ENCODE data around the gene HECW1. TPM values are rescaled to one million over a fixed set of nuclear protein-coding genes. Genes with fewer than 3 reads are reported as not detected.
A peak's percentile ranks its signal among the peaks of the same experiment; 100 is the strongest.

HECW1 gene
- total and polyA plus RNA-seq, 2 of the 13 experiments (the other 11 are each of a cell fraction or from before 2014, with no cell fraction given), result not detected

- TF ChIP-seq ZNF281 (CRISPR knock-in tag; IDR thresholded peaks at IDR 0.05; ENCODE audit: borderline replicate concordance), result no peak
- TF ChIP-seq KLF6 (CRISPR knock-in tag; IDR thresholded peaks at IDR 0.05), result no peak
- TF ChIP-seq SIX1 (CRISPR knock-in tag; IDR thresholded peaks at IDR 0.05; ENCODE audit: borderline replicate concordance), result no peak
- TF ChIP-seq JUNB (CRISPR knock-in tag; IDR thresholded peaks at IDR 0.05; ENCODE audit: borderline replicate concordance), result no peak
- TF ChIP-seq ZFX (CRISPR knock-in tag; IDR thresholded peaks at IDR 0.05; ENCODE audit: low read depth), result peak; percentile 35; the same call in 1 of the 2 replicates
- TF ChIP-seq U2AF1 (optimal IDR thresholded peaks at IDR 0.05; ENCODE audit: low read depth, low read length), result no peak
- TF ChIP-seq ZBTB43 (CRISPR knock-in tag; conservative IDR thresholded peaks at IDR 0.05), result no peak
- 0 out of 2 replicates have a peak, but pooled peaks have one; percentile 25 for TF ChIP-seq ZNF230 (CRISPR knock-in tag; IDR thresholded peaks at IDR 0.05)
- TF ChIP-seq MEF2D (CRISPR knock-in tag; IDR thresholded peaks at IDR 0.05), result no peak
- no peak for TF ChIP-seq TBP (CRISPR knock-in tag; IDR thresholded peaks at IDR 0.05)
- peak; percentile 92 for TF ChIP-seq CEBPB (IDR thresholded peaks at IDR 0.05; ENCODE audit: borderline replicate concordance, low read depth, low read length)
- TF ChIP-seq ZNF451 (CRISPR knock-in tag; IDR thresholded peaks at IDR 0.05), result no peak
- no peak for TF ChIP-seq IKZF5 (CRISPR knock-in tag; IDR thresholded peaks at IDR 0.05)
- TF ChIP-seq JARID2 (CRISPR knock-in tag; IDR thresholded peaks at IDR 0.05; ENCODE audit: insufficient replicate concordance), result no peak
- TF ChIP-seq SAP130 (CRISPR knock-in tag; IDR thresholded peaks at IDR 0.05; ENCODE audit: low read depth), result peak; percentile 87
- TF ChIP-seq ZNF556 (CRISPR knock-in tag; IDR thresholded peaks at IDR 0.05; ENCODE audit: borderline replicate concordance), result no peak
- TF ChIP-seq, protein P1, sequence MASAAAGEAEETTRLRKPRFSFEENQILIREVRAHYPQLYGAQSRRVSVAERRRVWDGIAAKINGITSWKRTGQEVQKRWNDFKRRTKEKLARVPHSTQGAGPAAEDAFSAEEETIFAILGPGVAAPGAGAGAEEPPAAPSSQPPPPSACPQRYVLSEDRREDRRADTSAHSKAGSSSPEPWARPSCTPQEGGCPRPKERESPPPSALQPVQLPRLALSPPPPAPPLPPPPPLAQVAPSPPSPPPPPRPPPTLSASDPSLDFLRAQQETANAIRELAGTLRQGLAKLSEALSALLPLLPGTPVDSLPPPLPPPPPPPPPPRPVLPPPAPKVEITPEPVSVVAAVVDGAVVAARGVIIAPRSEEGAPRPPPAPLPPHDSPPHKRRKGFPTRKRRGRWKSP (CRISPR knock-in tag; IDR thresholded peaks at IDR 0.05), result no peak
- TF ChIP-seq MTF1 (CRISPR knock-in tag; IDR thresholded peaks at IDR 0.05), result no peak
- no peak for TF ChIP-seq ZSCAN29 (CRISPR knock-in tag; conservative IDR thresholded peaks at IDR 0.05)
- peak; percentile 13; the same call in 1 of the 2 replicates for TF ChIP-seq FOXA3 (CRISPR knock-in tag; IDR thresholded peaks at IDR 0.05)
- TF ChIP-seq STAG1 (CRISPR knock-in tag; IDR thresholded peaks at IDR 0.05), result 0 out of 2 replicates have a peak, but pooled peaks have one; percentile 2
- TF ChIP-seq REL (CRISPR knock-in tag; conservative IDR thresholded peaks at IDR 0.05), result no peak
- no peak for TF ChIP-seq RAD21 (CRISPR knock-in tag; IDR thresholded peaks at IDR 0.05)
- TF ChIP-seq ZNF75D (CRISPR knock-in tag; IDR thresholded peaks at IDR 0.05; ENCODE audit: borderline replicate concordance), result no peak
- peak; percentile 97 for TF ChIP-seq TGIF2 (CRISPR knock-in tag; IDR thresholded peaks at IDR 0.05)
Measured at GRCh38 chr7:43584195-43584586, 471.7 kb downstream of the HECW1 start (continued).

Measured in HepG2 (cell line).